Sigmoid colon (tissue), 7 donors: ENCODE data around the gene FCMR. TPM values are rescaled to one million over a fixed set of nuclear protein-coding genes. Genes with fewer than 3 reads are reported as not detected.

Experiments used
- DNase-seq: peaks from one replicate; pipeline ENCODE4 v3.0.0-alpha.2; 2019
- H3K27ac ChIP-seq, 4 donors: fragments of 200-600 bp; sonication (generic); one replicate each; pipeline ENCODE4 v1.5.1; 2016 to 2019; ENCODE audit warnings: mild to moderate bottlenecking in 1 of 4
- H3K27me3 ChIP-seq, 3 donors: fragments of 200-600 bp; sonication (generic); one replicate each; pipeline ENCODE4 v1.5.1; 2019; ENCODE audit warnings: mild to moderate bottlenecking in 1 of 3
- H3K36me3 ChIP-seq, 4 donors: fragments of 200-600 bp; sonication (generic); one replicate each; pipeline ENCODE4 v1.5.1; 2016 to 2019
- H3K4me1 ChIP-seq, 4 donors: fragments of 200-600 bp; sonication (generic); one replicate each; pipeline ENCODE4 v1.5.1; 2017 to 2019
- H3K4me3 ChIP-seq, 4 donors: fragments of 200-600 bp; sonication (generic); one replicate each; pipeline ENCODE4 v1.5.1; 2017 to 2019; ENCODE audit warnings: mild to moderate bottlenecking in 2 of 4, moderate library complexity in 1 of 4
- H3K9me3 ChIP-seq, 4 donors: fragments of 200-600 bp in 3 of 4; sonication (generic) in 3 of 4; one replicate each; pipeline versions ENCODE4 v1.5.1 to v1.6.1; 2013 to 2019
- CTCF ChIP-seq, 4 experiments: fragments of 450-650 bp in 3 of 4; fragments of 200-600 bp in 1 of 4; IDR thresholded peaks; one replicate each; pipeline ENCODE4 v1.5.1; 2016 to 2019; ENCODE audit warnings: antibody characterized with exemption in 4 of 4, mild to moderate bottlenecking in 3 of 4, moderate library complexity in 2 of 4
- EP300 ChIP-seq, 4 donors: sonication (generic); formaldehyde crosslinking; IDR thresholded peaks; one replicate each; pipeline ENCODE4 v1.6.1; 2017; ENCODE audit warnings: antibody characterized with exemption in 4 of 4
- POLR2A ChIP-seq, 2 donors: fragments of 450-650 bp; IDR thresholded peaks; one replicate each; pipeline ENCODE4 v1.6.1; 2016; ENCODE audit warnings: antibody characterized with exemption in 2 of 2, mild to moderate bottlenecking in 2 of 2, moderate library complexity in 2 of 2
- POLR2AphosphoS5 ChIP-seq, 4 donors: sonication (generic); formaldehyde crosslinking; IDR thresholded peaks; one replicate each; pipeline ENCODE4 v1.6.1; 2017; ENCODE audit warnings: antibody characterized with exemption in 4 of 4
- WGBS, 2 donors: extraction: QIAGEN DNeasy Blood & Tissue Kit; methylation state at CpG; one replicate each; pipeline ENCODE4 v1.1.7; 2013; 5-methylcytosine and 5-hydroxymethylcytosine counted together
- intact Hi-C: fragments of 100-400 bp; cut with DNase I; formaldehyde crosslinking; loops from one replicate; pipeline ENCODE4 v1.15.1; 2023
- polyA plus RNA-seq, 3 donors: library from polyadenylated mRNA; stranded (reverse); fragments of 200-250 nt; gene quantifications; one replicate each; pipeline ENCODE4 v1.2.3, GENCODE V29; 2013
- total RNA-seq, 4 donors: library from RNA; depleted of rRNA; stranded (reverse); fragments of >200 nt; gene quantifications; one replicate each; pipeline ENCODE4 v1.1.0, GENCODE V29; 2016
- donor health status: healthy with polysubstance abuse.
- donor health status: Bipolar disorder and iron deficiency.
- donor health status: healthy.

FCMR gene
- total and polyA plus RNA-seq, 7 donors = 0.49 to 111 (median 1.6) TPM; not detected in 1

- Histone ChIP-seq H3K4me1 (peaks cover 0 to 5% (median 0%) of the 10 kb centered on the region in 4 donors), H3K27ac (no peak overlapping the region), H3K27me3 (no peaks in the 10 kb centered on the region), H3K36me3 (no peaks in the 10 kb centered on the region), H3K9me3 (peaks cover 0 to 7% (median under 1%) of the 10 kb centered on the region in 4 donors), H3K4me3 (no peak overlapping the region)
- no peak for DNase-seq
- WGBS, 2 donors = 67 to 78% methylated on average over 3 of the region's 3 CpGs
- intact Hi-C loops = no loop called here
- TF ChIP-seq POLR2A (IDR thresholded peaks at IDR 0.05) = no peak
- no peak for TF ChIP-seq CTCF (IDR thresholded peaks at IDR 0.05)
- no peak for TF ChIP-seq EP300 (IDR thresholded peaks at IDR 0.05)
- TF ChIP-seq POLR2AphosphoS5 (IDR thresholded peaks at IDR 0.05) = no peak
Observed at GRCh38 chr1:206875752-206876377, 45.9 kb downstream of the FCMR start.

GRCh38 chr1:206873603-206874188 lies 48.0 kb downstream of the FCMR start:
- Histone ChIP-seq H3K9me3 (peaks cover 0 to 7% (median under 1%) of the 10 kb centered on the region in 4 donors), H3K27ac (no peak overlapping the region), H3K4me3 (no peak overlapping the region), H3K36me3 (no peaks in the 10 kb centered on the region), H3K27me3 (no peaks in the 10 kb centered on the region), H3K4me1 (peaks cover 0 to 5% (median 0%) of the 10 kb centered on the region in 4 donors)
- intact Hi-C loops = no loop called here
- 92% methylated on average over 3 of the region's 3 CpGs for WGBS, 2 donors
- DNase-seq = no peak
- TF ChIP-seq POLR2AphosphoS5 (IDR thresholded peaks at IDR 0.05) (no peak), EP300 (IDR thresholded peaks at IDR 0.05) (no peak), POLR2A (IDR thresholded peaks at IDR 0.05) (no peak), CTCF (IDR thresholded peaks at IDR 0.05) (no peak)

GRCh38 chr1:206872139-206872538 lies 49.6 kb downstream of the FCMR start:
- no peak for DNase-seq
- Histone ChIP-seq H3K9me3 (peaks cover 0 to 7% (median under 1%) of the 10 kb centered on the region in 4 donors), H3K36me3 (no peaks in the 10 kb centered on the region), H3K27ac (peak overlapping the region in 3 of 4 donors; percentile 46 to 62 (median 52)), H3K27me3 (no peaks in the 10 kb centered on the region), H3K4me1 (peaks cover 0 to 5% (median 0%) of the 10 kb centered on the region in 4 donors), H3K4me3 (no peak overlapping the region)
- intact Hi-C loops = no loop called here
- WGBS, 2 donors = 82 to 89% methylated on average over 3 of the region's 3 CpGs
- TF ChIP-seq EP300 (IDR thresholded peaks at IDR 0.05) (peak in 3 of 4 donors; percentile 28 to 76 (median 66)), POLR2AphosphoS5 (IDR thresholded peaks at IDR 0.05) (peak in 3 of 4 donors; percentile 78 to 88 (median 84)), CTCF (IDR thresholded peaks at IDR 0.05) (no peak)

GRCh38 chr1:206868264-206868663 lies 53.5 kb downstream of the FCMR start:
- Histone ChIP-seq H3K4me1 (peaks cover 0 to 13% (median 7%) of the 10 kb centered on the region in 4 donors), H3K27me3 (no peaks in the 10 kb centered on the region), H3K4me3 (no peak overlapping the region), H3K27ac (no peak overlapping the region), H3K9me3 (peaks cover 0 to 7% (median under 1%) of the 10 kb centered on the region in 4 donors), H3K36me3 (no peaks in the 10 kb centered on the region)
- TF ChIP-seq CTCF (IDR thresholded peaks at IDR 0.05) = no peak
- intact Hi-C loops = no loop called here
- DNase-seq = no peak
- 22 to 72% methylated on average over 1 of the region's 1 CpG for WGBS, 2 donors
